Neural cell (in vitro differentiated cells): ENCODE data around the gene SALL2.

ENCODE experiments used
- CTCF ChIP-seq: fragments of 450-650 bp; IDR thresholded peaks from 2 replicates; pipeline ENCODE4 v1.5.1; 2014; ENCODE audit warnings: antibody characterized with exemption, mild to moderate bottlenecking, moderate library complexity; ENCODE audit not compliant: poor library complexity, severe bottlenecking
- EP300 ChIP-seq: fragments of 450-650 bp; conservative IDR thresholded peaks from 2 replicates; pipeline ENCODE4 v1.6.1; 2014; ENCODE audit warnings: antibody characterized with exemption, mild to moderate bottlenecking, moderate library complexity; ENCODE audit not compliant: poor library complexity, severe bottlenecking
- EZH2 ChIP-seq: fragments of 200-600, 300-800 bp; shearing (Covaris generic), sonication (generic); IDR thresholded peaks from 2 replicates; pipeline ENCODE4 v1.6.1; 2014; ENCODE audit warnings: antibody characterized with exemption, low read length, borderline replicate concordance, mild to moderate bottlenecking; ENCODE audit not compliant: insufficient read depth, poor library complexity, severe bottlenecking
- MXI1 ChIP-seq: fragments of 450-650 bp; conservative IDR thresholded peaks from 2 replicates; pipeline ENCODE4 v1.6.1; 2014; ENCODE audit warnings: antibody characterized with exemption, mild to moderate bottlenecking; ENCODE audit not compliant: poor library complexity, severe bottlenecking
- POLR2AphosphoS5 ChIP-seq: IDR thresholded peaks from 2 replicates; pipeline ENCODE4 v1.6.1; 2012
- RAD21 ChIP-seq: fragments of 450-650 bp; conservative IDR thresholded peaks from 2 replicates; pipeline ENCODE4 v1.6.1; 2014; ENCODE audit warnings: antibody characterized with exemption, mild to moderate bottlenecking, moderate library complexity
- TF ChIP-seq, protein P1 (sequence below): IDR thresholded peaks from 2 replicates; pipeline ENCODE4 v1.6.1; 2012; ENCODE audit warnings: borderline replicate concordance

DNA sequence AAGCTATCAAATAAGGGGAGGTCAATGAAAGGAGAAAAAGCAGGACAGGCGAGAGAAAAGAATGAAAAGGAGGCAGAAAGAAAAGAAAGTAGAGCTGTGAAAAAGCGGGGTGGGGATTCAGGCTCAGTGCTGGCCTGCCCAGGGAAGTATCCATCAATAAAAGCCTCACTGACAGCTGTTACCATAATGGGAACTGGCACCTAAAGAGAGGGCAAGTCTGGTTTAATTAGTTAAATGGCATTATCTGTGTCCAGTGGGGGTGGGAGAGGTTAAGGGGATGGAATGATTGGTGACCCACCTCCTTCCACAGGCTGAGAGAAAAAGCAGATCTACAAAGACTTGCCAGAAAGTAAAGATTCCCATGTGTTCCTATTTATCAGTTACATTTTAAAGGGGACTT is 7.4 kb downstream of the SALL2 start:
- TF ChIP-seq CTCF (no peak), POLR2AphosphoS5 (no peak), RAD21 (no peak), EP300 (no peak), EZH2 (no peak), MXI1 (no peak)
- TF ChIP-seq, protein P1, sequence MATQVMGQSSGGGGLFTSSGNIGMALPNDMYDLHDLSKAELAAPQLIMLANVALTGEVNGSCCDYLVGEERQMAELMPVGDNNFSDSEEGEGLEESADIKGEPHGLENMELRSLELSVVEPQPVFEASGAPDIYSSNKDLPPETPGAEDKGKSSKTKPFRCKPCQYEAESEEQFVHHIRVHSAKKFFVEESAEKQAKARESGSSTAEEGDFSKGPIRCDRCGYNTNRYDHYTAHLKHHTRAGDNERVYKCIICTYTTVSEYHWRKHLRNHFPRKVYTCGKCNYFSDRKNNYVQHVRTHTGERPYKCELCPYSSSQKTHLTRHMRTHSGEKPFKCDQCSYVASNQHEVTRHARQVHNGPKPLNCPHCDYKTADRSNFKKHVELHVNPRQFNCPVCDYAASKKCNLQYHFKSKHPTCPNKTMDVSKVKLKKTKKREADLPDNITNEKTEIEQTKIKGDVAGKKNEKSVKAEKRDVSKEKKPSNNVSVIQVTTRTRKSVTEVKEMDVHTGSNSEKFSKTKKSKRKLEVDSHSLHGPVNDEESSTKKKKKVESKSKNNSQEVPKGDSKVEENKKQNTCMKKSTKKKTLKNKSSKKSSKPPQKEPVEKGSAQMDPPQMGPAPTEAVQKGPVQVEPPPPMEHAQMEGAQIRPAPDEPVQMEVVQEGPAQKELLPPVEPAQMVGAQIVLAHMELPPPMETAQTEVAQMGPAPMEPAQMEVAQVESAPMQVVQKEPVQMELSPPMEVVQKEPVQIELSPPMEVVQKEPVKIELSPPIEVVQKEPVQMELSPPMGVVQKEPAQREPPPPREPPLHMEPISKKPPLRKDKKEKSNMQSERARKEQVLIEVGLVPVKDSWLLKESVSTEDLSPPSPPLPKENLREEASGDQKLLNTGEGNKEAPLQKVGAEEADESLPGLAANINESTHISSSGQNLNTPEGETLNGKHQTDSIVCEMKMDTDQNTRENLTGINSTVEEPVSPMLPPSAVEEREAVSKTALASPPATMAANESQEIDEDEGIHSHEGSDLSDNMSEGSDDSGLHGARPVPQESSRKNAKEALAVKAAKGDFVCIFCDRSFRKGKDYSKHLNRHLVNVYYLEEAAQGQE = no peak
